Skeletal muscle tissue (tissue), 4 donors: ENCODE results near the gene IL18RAP. TPM values are rescaled to one million over a fixed set of nuclear protein-coding genes. Genes with fewer than 3 reads are reported as not detected.

Experiments used
- H3K27ac ChIP-seq: one replicate; pipeline ENCODE4 v1.7.0; 2013; ENCODE audit warnings: mild to moderate bottlenecking, low read depth, low read length, inconsistent platforms
- H3K27me3 ChIP-seq, 3 donors: one replicate each; pipeline ENCODE4 v1.7.0; 2013; ENCODE audit warnings: low read length in 3 of 3; ENCODE audit not compliant: control insufficient read depth in 3 of 3, insufficient read depth in 3 of 3
- H3K36me3 ChIP-seq, 3 donors: one replicate each; pipeline ENCODE4 v1.7.0; 2013; ENCODE audit warnings: low read length in 3 of 3; ENCODE audit not compliant: control insufficient read depth in 3 of 3, insufficient read depth in 3 of 3
- H3K4me1 ChIP-seq, 3 donors: one replicate each; pipeline ENCODE4 v1.7.0; 2013; ENCODE audit warnings: low read length in 3 of 3, mild to moderate bottlenecking in 3 of 3; ENCODE audit not compliant: control insufficient read depth in 3 of 3, insufficient read depth in 3 of 3
- H3K4me3 ChIP-seq, 3 donors: one replicate each; pipeline ENCODE4 v1.7.0; 2013; ENCODE audit warnings: low read length in 3 of 3
- H3K9ac ChIP-seq, 3 donors: one replicate each; pipeline ENCODE4 v1.7.0; 2013; ENCODE audit warnings: low read length in 3 of 3, mild to moderate bottlenecking in 3 of 3, moderate library complexity in 2 of 3, low read depth in 1 of 3
- H3K9me3 ChIP-seq, 3 donors: one replicate each; pipeline ENCODE4 v1.7.0; 2013; ENCODE audit warnings: low read length in 3 of 3; ENCODE audit not compliant: control insufficient read depth in 3 of 3
- total RNA-seq: library from RNA; depleted of rRNA; stranded (reverse); fragments of >200 nt; gene quantifications from one replicate; pipeline ENCODE4 v1.2.3, GENCODE V29; 2014
- donor health status: Osteomylitis.

The IL18RAP gene
- total RNA-seq, 1 donor from 2014 or later, result 2.6 TPM

GRCh38 chr2:102478686-102479470, 55.9 kb downstream of the IL18RAP start:
- H3K4me1 ChIP-seq, result peaks cover 0 to 7% (median 0%) of the 10 kb centered on the region in 3 donors
- no peaks in the 10 kb centered on the region for H3K27me3 ChIP-seq
- H3K36me3 ChIP-seq, result no peaks in the 10 kb centered on the region
- no peaks in the 10 kb centered on the region for H3K9me3 ChIP-seq
- no peak overlapping the region for H3K27ac ChIP-seq
- no peak overlapping the region for H3K9ac ChIP-seq
- H3K4me3 ChIP-seq, result no peak overlapping the region

DNA sequence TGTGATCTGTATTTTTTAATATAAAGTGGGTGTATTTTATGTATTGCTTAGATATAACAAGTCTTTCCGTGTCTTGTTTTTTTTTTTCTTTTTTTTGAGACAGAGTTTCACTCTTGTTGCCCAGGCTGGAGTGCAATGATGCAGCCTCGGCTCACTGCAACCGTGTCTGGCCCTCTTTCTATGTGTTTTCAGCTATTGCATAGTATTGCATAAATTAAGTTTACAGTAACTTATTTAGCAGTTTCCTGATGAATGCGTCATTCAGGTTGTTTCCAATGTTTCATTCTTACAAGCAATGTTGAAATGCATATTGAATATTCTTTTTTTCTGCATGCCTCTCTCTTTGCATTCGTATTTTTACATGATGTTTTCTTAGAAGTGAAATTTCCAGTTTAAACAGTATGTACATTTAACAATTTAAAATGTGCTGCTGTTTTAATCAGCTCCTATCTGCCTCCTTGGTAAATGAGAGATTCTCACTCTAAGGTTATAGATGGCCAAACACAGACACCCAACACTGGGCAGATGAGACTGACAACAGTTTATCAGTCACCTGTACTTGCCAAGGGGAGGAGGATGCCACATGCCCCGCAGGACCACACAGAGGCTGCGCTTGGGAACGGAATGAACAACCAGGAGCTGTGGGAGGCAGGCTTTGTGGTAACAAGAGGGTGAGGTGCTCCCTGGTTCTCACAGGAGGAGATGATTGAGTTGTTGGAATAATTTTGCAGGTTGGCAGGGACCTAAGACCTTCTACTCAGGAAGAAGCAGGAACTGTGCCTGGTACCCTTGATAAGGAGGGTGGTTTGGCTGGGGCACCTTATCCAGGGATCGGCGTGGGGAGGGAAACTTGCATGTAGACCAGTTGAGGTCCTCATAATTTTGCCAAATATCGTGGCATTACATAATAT, 57.6 kb downstream of the IL18RAP start:
- H3K36me3 ChIP-seq, result no peaks in the 10 kb centered on the region
- H3K4me3 ChIP-seq, result no peak overlapping the region
- H3K9me3 ChIP-seq, result no peaks in the 10 kb centered on the region
- H3K4me1 ChIP-seq, result peaks cover 6 to 23% (median 8%) of the 10 kb centered on the region in 3 donors
- H3K27ac ChIP-seq, result no peak overlapping the region
- H3K9ac ChIP-seq, result no peak overlapping the region
- no peaks in the 10 kb centered on the region for H3K27me3 ChIP-seq

DNA sequence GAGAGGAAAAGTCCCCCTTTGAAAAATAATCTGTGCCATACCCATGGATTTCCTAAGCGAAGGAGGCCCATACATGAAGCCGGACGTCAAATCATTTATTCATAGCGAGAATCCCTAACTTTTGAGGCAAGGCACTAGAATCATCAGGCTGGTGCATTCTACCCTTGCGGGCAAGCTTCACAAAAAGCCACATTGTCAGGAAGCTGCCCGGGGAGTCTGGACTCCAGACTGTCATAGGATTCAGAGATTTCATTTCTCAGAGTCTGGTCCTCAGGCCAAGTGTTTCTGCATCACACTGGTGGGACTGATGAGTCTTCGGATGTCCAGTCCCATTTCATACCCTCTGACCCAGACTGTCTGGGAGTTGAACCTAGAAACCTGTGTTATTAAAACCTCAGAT, 59.0 kb downstream of the IL18RAP start:
- Histone ChIP-seq H3K27ac (no peak overlapping the region), H3K9ac (no peak overlapping the region), H3K4me1 (peaks cover 8 to 33% (median 12%) of the 10 kb centered on the region in 3 donors), H3K27me3 (no peaks in the 10 kb centered on the region), H3K9me3 (no peaks in the 10 kb centered on the region), H3K36me3 (no peaks in the 10 kb centered on the region), H3K4me3 (no peak overlapping the region)

- H3K9me3 ChIP-seq, result no peaks in the 10 kb centered on the region
- H3K4me1 ChIP-seq, result peaks cover 8 to 36% (median 12%) of the 10 kb centered on the region in 3 donors
- no peak overlapping the region for H3K27ac ChIP-seq
- no peak overlapping the region for H3K9ac ChIP-seq
- no peaks in the 10 kb centered on the region for H3K36me3 ChIP-seq
- H3K27me3 ChIP-seq, result no peaks in the 10 kb centered on the region
- no peak overlapping the region for H3K4me3 ChIP-seq
These were observed 60.1 kb downstream of the IL18RAP start for GRCh38 chr2:102483086-102483485.

DNA sequence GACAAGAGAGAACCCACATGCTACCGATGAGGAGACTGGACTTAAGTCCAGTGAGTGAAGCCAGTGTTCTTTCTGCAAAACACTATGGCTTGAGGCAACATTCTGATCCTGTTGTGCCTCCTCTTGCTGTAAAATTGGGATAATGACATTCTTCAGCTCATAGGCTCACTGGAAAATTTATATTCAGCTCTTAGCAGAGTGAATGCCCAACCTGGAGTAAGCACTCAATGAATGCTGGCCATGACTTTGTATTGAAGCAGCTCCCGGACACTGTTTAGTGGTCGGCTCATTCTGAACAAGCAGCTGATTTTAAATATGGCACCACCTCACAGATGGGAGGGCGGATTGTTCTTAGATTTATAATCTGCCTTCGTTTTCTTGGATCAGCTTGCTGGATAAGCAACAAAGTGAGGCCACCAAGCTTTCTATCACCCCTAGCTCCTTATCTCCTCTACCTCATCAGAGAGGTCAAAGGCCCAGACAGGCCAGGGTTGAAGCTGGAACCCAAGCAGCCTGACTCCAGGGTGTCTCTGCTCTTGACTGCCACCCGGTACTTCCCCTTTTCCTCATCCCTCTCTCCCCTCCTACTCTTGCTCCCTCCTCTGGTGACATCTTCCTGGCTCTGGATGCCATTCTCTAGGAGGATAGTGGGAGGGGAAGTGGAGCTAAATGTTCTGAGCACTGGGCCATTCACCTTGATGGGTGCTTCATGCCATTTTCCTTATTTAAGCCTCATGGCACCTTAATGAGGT, 61.5 kb downstream of the IL18RAP start:
- Histone ChIP-seq H3K9me3 (no peaks in the 10 kb centered on the region), H3K36me3 (no peaks in the 10 kb centered on the region), H3K4me1 (peaks cover 8 to 36% (median 12%) of the 10 kb centered on the region in 3 donors), H3K4me3 (peak overlapping the region in 1 of 3 donors; percentile 22), H3K27me3 (no peaks in the 10 kb centered on the region), H3K27ac (peak overlapping the region; percentile 2), H3K9ac (no peak overlapping the region)

GRCh38 chr2:102485147-102485785, 62.3 kb downstream of the IL18RAP start:
- H3K9me3 ChIP-seq, result no peaks in the 10 kb centered on the region
- no peak overlapping the region for H3K4me3 ChIP-seq
- H3K36me3 ChIP-seq, result no peaks in the 10 kb centered on the region
- peak overlapping the region; percentile 2 for H3K27ac ChIP-seq
- H3K9ac ChIP-seq, result no peak overlapping the region
- no peaks in the 10 kb centered on the region for H3K27me3 ChIP-seq
- peaks cover 8 to 36% (median 12%) of the 10 kb centered on the region in 3 donors for H3K4me1 ChIP-seq

DNA sequence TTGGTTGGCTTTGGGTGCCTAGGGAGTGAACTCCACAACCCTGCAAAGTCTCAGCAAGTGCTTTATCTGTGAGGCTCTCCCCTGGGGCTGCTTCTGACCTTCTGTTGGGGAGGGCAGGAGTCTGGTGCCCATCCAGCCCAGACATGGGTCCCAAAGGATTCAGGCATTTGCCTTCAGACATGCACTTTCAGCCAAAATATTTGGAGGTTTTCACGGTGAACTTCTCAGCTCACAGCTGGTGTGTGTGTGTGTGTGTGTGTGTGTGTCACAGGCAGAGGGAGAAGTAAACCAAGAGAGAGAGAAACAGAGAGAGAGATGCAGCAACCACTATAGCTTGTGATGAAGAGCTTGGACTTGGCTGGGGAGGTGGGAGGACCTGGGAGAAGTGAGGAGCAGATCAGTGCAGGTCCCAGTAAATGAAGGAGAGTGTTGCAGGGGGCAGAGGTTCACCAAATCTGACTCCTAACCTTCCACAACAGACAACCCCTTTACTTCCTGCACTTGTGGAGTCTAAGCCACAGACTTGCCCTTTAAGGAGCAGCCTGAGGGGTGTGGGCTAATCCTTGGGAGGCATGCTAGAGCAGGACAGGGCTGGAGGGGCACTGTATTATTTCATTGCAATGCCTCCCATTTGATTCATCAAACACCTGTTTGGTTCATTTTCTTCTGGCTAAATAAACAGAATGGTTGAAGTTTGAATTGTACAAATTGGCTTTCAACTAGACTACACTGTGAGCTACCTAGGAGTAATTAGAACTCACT, 64.2 kb downstream of the IL18RAP start:
- H3K9ac ChIP-seq, result no peak overlapping the region

GRCh38 chr2:102487761-102488462, 65.0 kb downstream of the IL18RAP start:
- no peak overlapping the region for H3K9ac ChIP-seq
- no peaks in the 10 kb centered on the region for H3K36me3 ChIP-seq
- no peak overlapping the region for H3K4me3 ChIP-seq
- no peaks in the 10 kb centered on the region for H3K9me3 ChIP-seq
- H3K4me1 ChIP-seq, result peaks cover 8 to 36% (median 12%) of the 10 kb centered on the region in 3 donors
- H3K27me3 ChIP-seq, result no peaks in the 10 kb centered on the region
- H3K27ac ChIP-seq, result no peak overlapping the region

More for the DNA sequence above, 64.2 kb downstream of the IL18RAP start:
- Histone ChIP-seq H3K4me1 (peaks cover 8 to 36% (median 12%) of the 10 kb centered on the region in 3 donors), H3K27ac (no peak overlapping the region), H3K9me3 (no peaks in the 10 kb centered on the region), H3K4me3 (no peak overlapping the region), H3K36me3 (no peaks in the 10 kb centered on the region), H3K27me3 (no peaks in the 10 kb centered on the region)
